Trophoblast cell (in vitro differentiated cells and primary cell): Measurements from ENCODE around the gene PLVAP.

Experiments
- DNase-seq, 2 donors: peaks; one replicate each; pipeline ENCODE4 v3.0.0-alpha.2; 2016
- H2AFZ ChIP-seq: 2 replicates; pipeline ENCODE4 v1.6.1; 2013; ENCODE audit warnings: low read length, moderate library complexity, mild to moderate bottlenecking; ENCODE audit not compliant: insufficient read depth, poor library complexity
- H2AK5ac ChIP-seq: 2 replicates; pipeline ENCODE4 v1.6.1; 2013; ENCODE audit warnings: mild to moderate bottlenecking, low read length
- H2BK120ac ChIP-seq: 2 replicates; pipeline ENCODE4 v1.6.1; 2013; ENCODE audit warnings: low read length, mild to moderate bottlenecking, moderate library complexity; ENCODE audit not compliant: insufficient read depth, poor library complexity
- H2BK12ac ChIP-seq: 2 replicates; pipeline ENCODE4 v1.6.1; 2013; ENCODE audit warnings: mild to moderate bottlenecking, low read length, moderate library complexity
- H2BK5ac ChIP-seq: 2 replicates; pipeline ENCODE4 v1.6.1; 2013; ENCODE audit warnings: low read length, low read depth, moderate library complexity, mild to moderate bottlenecking; ENCODE audit not compliant: poor library complexity
- H3K14ac ChIP-seq: 2 replicates; pipeline ENCODE4 v1.6.1; 2013; ENCODE audit warnings: mild to moderate bottlenecking, low read length
- H3K18ac ChIP-seq: 2 replicates; pipeline ENCODE4 v1.6.1; 2013; ENCODE audit warnings: mild to moderate bottlenecking, low read length
- H3K23ac ChIP-seq: 2 replicates; pipeline ENCODE4 v1.6.1; 2013; ENCODE audit warnings: low read length
- H3K27ac ChIP-seq: 2 replicates; pipeline ENCODE4 v1.5.1; 2013; ENCODE audit warnings: low read depth, mild to moderate bottlenecking, inconsistent platforms, low read length, moderate library complexity
- H3K27me3 ChIP-seq: 2 replicates; pipeline ENCODE4 v1.6.1; 2013; ENCODE audit warnings: inconsistent platforms, mild to moderate bottlenecking, low read length, moderate library complexity; ENCODE audit not compliant: insufficient read depth
- H3K36me3 ChIP-seq, 2 experiments: 1 replicate in 1 of 2; 2 replicates in 1 of 2; pipeline ENCODE4 v1.6.1; 2013; ENCODE audit warnings: low read length in 2 of 2, mild to moderate bottlenecking in 2 of 2, moderate library complexity in 1 of 2; ENCODE audit not compliant: insufficient read depth in 2 of 2, control insufficient read depth in 1 of 2
- H3K4ac ChIP-seq: 2 replicates; pipeline ENCODE4 v1.6.1; 2013; ENCODE audit warnings: low read depth, mild to moderate bottlenecking, low read length, moderate library complexity
- H3K4me1 ChIP-seq, 2 experiments: 1 replicate in 1 of 2; 2 replicates in 1 of 2; pipeline ENCODE4 v1.6.1; 2013; ENCODE audit warnings: low read length in 2 of 2, mild to moderate bottlenecking in 2 of 2, moderate library complexity in 1 of 2; ENCODE audit not compliant: insufficient read depth in 2 of 2, control insufficient read depth in 1 of 2
- H3K4me2 ChIP-seq: 2 replicates; pipeline ENCODE4 v1.6.1; 2013; ENCODE audit warnings: inconsistent platforms, mild to moderate bottlenecking, low read length, moderate library complexity
- H3K4me3 ChIP-seq: 2 replicates; pipeline ENCODE4 v1.5.1; 2013; ENCODE audit warnings: mild to moderate bottlenecking, low read depth, low read length, inconsistent platforms
- H3K79me1 ChIP-seq: one replicate; pipeline ENCODE4 v1.6.1; 2013; ENCODE audit warnings: low read length
- H3K79me2 ChIP-seq: 2 replicates; pipeline ENCODE4 v1.6.1; 2013; ENCODE audit warnings: low read length, mild to moderate bottlenecking; ENCODE audit not compliant: control insufficient read depth, insufficient read depth, poor library complexity
- H3K9ac ChIP-seq: 2 replicates; pipeline ENCODE4 v1.6.1; 2013; ENCODE audit warnings: mild to moderate bottlenecking, low read length
- H3K9me3 ChIP-seq: 2 replicates; pipeline ENCODE4 v1.6.1; 2013; ENCODE audit warnings: low read depth, mild to moderate bottlenecking, control low read depth, inconsistent platforms, low read length; ENCODE audit not compliant: insufficient read depth
- H4K12ac ChIP-seq: 2 replicates; pipeline ENCODE4 v1.6.1; 2013; ENCODE audit warnings: low read depth, mild to moderate bottlenecking, low read length, moderate library complexity
- H4K8ac ChIP-seq: 2 replicates; pipeline ENCODE4 v1.6.1; 2013; ENCODE audit warnings: low read depth, mild to moderate bottlenecking, low read length, moderate library complexity
- H4K91ac ChIP-seq: one replicate; pipeline ENCODE4 v1.6.1; 2013; ENCODE audit warnings: low read depth, mild to moderate bottlenecking, low read length, moderate library complexity
- WGBS: extraction: QIAGEN DNeasy Blood & Tissue Kit; methylation state at CpG from one replicate; pipeline ENCODE4 v1.1.7; 2013; ENCODE audit warnings: missing lambda C conversion rate; ENCODE audit not compliant: insufficient read length, insufficient coverage; ENCODE audit errors: extremely low coverage; 5-methylcytosine and 5-hydroxymethylcytosine counted together

The PLVAP gene

DNA sequence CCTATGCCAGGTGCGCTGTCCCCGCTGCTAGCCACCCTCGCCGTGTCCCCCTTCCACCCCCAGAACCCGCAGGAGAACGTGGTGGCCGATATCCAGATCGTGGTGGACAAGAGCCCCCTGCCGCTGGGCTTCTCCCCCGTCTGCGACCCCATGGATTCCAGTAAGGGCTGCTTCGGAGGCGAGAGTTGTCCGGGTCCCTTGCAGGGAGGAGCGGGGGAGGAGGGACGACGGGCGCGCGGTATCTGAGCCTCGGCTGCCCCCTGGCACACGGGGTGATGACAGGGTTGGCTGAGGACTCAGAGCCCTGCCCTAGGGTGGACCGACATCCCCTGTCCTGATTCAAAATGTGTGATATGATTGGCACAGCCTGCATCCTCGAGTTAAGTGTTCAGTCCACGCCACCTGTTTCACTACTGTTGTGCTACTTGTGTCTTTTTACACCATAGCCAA, 43.4 kb upstream of the PLVAP start:
- Histone ChIP-seq H2BK120ac (peak overlapping the region; percentile 57), H3K18ac (peak overlapping the region; percentile 81), H4K12ac (peak overlapping the region; percentile 66), H4K91ac (peak overlapping the region; percentile 88), H3K79me2 (peaks cover 6% of the 10 kb centered on the region), H3K23ac (no peak overlapping the region), H2AK5ac (peak overlapping the region; percentile 5), H2BK5ac (no peak overlapping the region), H3K4me2 (peak overlapping the region; percentile 72), H3K79me1 (peaks cover 10% of the 10 kb centered on the region), H3K27ac (no peak overlapping the region), H3K36me3 (peaks cover 5 to 6% of the 10 kb centered on the region in 2 experiments), H3K4ac (peak overlapping the region; percentile 61), H2AFZ (peak overlapping the region; percentile 91), H4K8ac (peak overlapping the region; percentile 80), H3K4me1 (peaks cover 10 to 16% of the 10 kb centered on the region in 2 experiments), H3K27me3 (no peaks in the 10 kb centered on the region), H3K4me3 (peak overlapping the region; percentile 87), H3K14ac (peak overlapping the region; percentile 83), H3K9me3 (no peaks in the 10 kb centered on the region), H2BK12ac (no peak overlapping the region), H3K9ac (no peak overlapping the region)
- peak; percentile 4 to 54 for DNase-seq
- WGBS, result no CpG with 5 or more reads among the region's 25 CpGs

- H3K79me2 ChIP-seq, result peaks cover 6% of the 10 kb centered on the region
- peak within 1 kb of the TSS; percentile 83 for H3K14ac ChIP-seq
- H2BK12ac ChIP-seq, result peak within 1 kb of the TSS; percentile 15
- WGBS, result no CpG with 5 or more reads among the region's 85 CpGs
- peak within 1 kb of the TSS; percentile 90 for H4K8ac ChIP-seq
- H3K9me3 ChIP-seq, result no peaks in the 10 kb centered on the region
- peak within 1 kb of the TSS; percentile 57 for H2BK120ac ChIP-seq
- H2AFZ ChIP-seq, result peak within 1 kb of the TSS; percentile 91
- H3K36me3 ChIP-seq, result peaks cover 5 to 6% of the 10 kb centered on the region in 2 experiments
- peak within 1 kb of the TSS; percentile 72 for H3K4me2 ChIP-seq
- peak within 1 kb of the TSS; percentile 79 for H3K27ac ChIP-seq
- H3K9ac ChIP-seq, result no peak within 1 kb of the TSS
- no peak within 1 kb of the TSS for H3K23ac ChIP-seq
- H4K91ac ChIP-seq, result peak within 1 kb of the TSS; percentile 88
- H4K12ac ChIP-seq, result peak within 1 kb of the TSS; percentile 74
- DNase-seq, result peak; percentile 98 to 99
- H2BK5ac ChIP-seq, result peak within 1 kb of the TSS; percentile 18
- H3K4me3 ChIP-seq, result peak within 1 kb of the TSS; percentile 87
- peaks cover 10% of the 10 kb centered on the region for H3K79me1 ChIP-seq
- peak within 1 kb of the TSS; percentile 81 for H3K18ac ChIP-seq
- peak within 1 kb of the TSS; percentile 5 for H2AK5ac ChIP-seq
- no peaks in the 10 kb centered on the region for H3K27me3 ChIP-seq
- peaks cover 10 to 15% of the 10 kb centered on the region in 2 experiments for H3K4me1 ChIP-seq
- H3K4ac ChIP-seq, result peak within 1 kb of the TSS; percentile 61
These were observed 42.7 kb upstream of the PLVAP start, which contains the start of gene MVB12A for GRCh38 chr19:17419621-17420474. Gene MVB12A (plus strand): TSS chr19:17420047. CDS start chr19:17420136, 89 bp downstream.

- peak overlapping the region; percentile 29 for H3K4me3 ChIP-seq
- no peak overlapping the region for H3K18ac ChIP-seq
- H3K79me2 ChIP-seq, result peaks cover 6% of the 10 kb centered on the region
- peak overlapping the region; percentile 66 for H3K4me2 ChIP-seq
- peaks cover 10% of the 10 kb centered on the region for H3K79me1 ChIP-seq
- peak in 1 of 2 donors; percentile 59 for DNase-seq
- peak overlapping the region; percentile 70 for H4K91ac ChIP-seq
- peaks cover 5 to 6% of the 10 kb centered on the region in 2 experiments for H3K36me3 ChIP-seq
- H2BK5ac ChIP-seq, result peak overlapping the region; percentile 18
- H4K8ac ChIP-seq, result peak overlapping the region; percentile 90
- H3K9me3 ChIP-seq, result no peaks in the 10 kb centered on the region
- no peak overlapping the region for H2AFZ ChIP-seq
- peak overlapping the region; percentile 79 for H3K27ac ChIP-seq
- peak overlapping the region; percentile 40 for H2BK120ac ChIP-seq
- H3K14ac ChIP-seq, result peak overlapping the region; percentile 47
- H3K4me1 ChIP-seq, result peaks cover 11 to 12% of the 10 kb centered on the region in 2 experiments
- H3K27me3 ChIP-seq, result no peaks in the 10 kb centered on the region
- H3K9ac ChIP-seq, result no peak overlapping the region
- H2BK12ac ChIP-seq, result peak overlapping the region; percentile 15
- H4K12ac ChIP-seq, result peak overlapping the region; percentile 74
- H2AK5ac ChIP-seq, result peak overlapping the region; percentile 5
- no CpG with 5 or more reads among the region's 8 CpGs for WGBS
- peak overlapping the region; percentile 14 for H3K4ac ChIP-seq
- H3K23ac ChIP-seq, result no peak overlapping the region
These were observed 42.0 kb upstream of the PLVAP start for GRCh38 chr19:17419154-17419620.

DNA sequence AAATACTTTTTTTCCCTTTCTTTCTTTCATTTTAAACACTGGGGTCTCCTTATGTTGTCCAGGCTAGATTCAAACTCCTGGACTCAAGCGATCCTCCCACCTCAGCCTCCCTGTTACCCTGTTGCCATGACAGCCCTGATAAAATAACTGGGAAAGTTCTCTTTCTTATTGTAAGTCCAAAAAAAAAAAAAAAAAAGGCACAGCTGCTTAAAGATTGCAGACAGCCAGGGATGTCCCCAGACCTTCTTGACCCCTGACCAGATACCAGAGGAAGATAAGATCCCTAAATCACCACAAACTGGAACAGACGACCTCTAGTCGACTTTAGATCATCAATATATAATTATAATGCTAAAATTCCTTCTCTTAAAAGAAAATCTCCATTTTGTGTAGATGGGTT, 41.6 kb upstream of the PLVAP start:
- Histone ChIP-seq H3K36me3 (peaks cover 2% of the 10 kb centered on the region in 2 experiments), H3K4me1 (peaks cover 11 to 12% of the 10 kb centered on the region in 2 experiments), H4K91ac (no peak overlapping the region), H4K8ac (no peak overlapping the region), H3K4me3 (no peak overlapping the region), H4K12ac (no peak overlapping the region), H2BK12ac (peak overlapping the region; percentile 15), H2BK120ac (no peak overlapping the region), H2BK5ac (no peak overlapping the region), H3K9me3 (no peaks in the 10 kb centered on the region), H3K14ac (no peak overlapping the region), H3K4ac (no peak overlapping the region), H3K9ac (no peak overlapping the region), H3K4me2 (no peak overlapping the region), H2AK5ac (no peak overlapping the region), H3K79me2 (peaks cover 6% of the 10 kb centered on the region), H2AFZ (no peak overlapping the region), H3K79me1 (peaks cover 10% of the 10 kb centered on the region), H3K27ac (no peak overlapping the region), H3K27me3 (no peaks in the 10 kb centered on the region), H3K23ac (no peak overlapping the region), H3K18ac (no peak overlapping the region)
- peak; percentile 60 to 90 for DNase-seq
- no CpG with 5 or more reads among the region's 3 CpGs for WGBS
